Measurements from ENCODE around the gene BRD4. TPM values are rescaled to one million over a fixed set of nuclear protein-coding genes. Genes with fewer than 3 reads are reported as not detected.
A peak's percentile ranks its signal among the peaks of the same experiment; 100 is the strongest.

Gene BRD4
- total RNA-seq, 4 donors from 2014 or later, result 39.5 to 87.9 (median 61.2) TPM

DNA sequence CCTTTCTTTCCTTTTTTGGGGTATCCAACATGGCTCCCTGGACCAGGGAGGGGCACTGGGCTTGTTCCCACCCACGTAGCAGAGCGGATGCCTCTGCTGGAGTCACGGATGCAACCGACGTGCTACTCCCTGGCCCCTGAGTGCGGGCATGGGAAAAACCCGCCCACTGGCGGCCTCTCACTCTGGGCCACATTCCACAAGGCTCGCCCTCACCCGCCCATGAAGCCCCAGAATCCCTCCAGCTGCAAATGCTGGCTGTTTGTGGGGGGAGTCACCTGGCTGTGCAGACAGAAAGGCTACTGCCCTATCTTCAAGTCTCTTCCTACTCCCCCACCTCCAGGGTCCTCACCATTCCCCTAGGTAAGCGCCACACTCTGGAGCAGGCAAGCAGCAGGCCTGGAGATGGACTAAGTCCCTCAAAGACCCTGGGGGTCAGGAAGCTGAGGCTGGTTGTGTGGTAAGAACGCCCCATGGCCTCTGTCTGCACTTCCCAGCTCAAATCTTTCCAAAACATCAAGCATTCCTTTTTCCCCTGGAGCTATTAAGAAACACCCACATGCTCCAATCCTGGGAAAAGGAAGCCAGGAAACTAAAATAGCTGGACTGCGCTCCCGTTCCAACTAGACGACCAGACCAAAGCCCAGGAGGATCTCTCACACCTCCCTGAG lies 82.2 kb downstream of the BRD4 start:
- peaks cover 0 to 27% (median 16%) of the 10 kb centered on the region in 4 donors for H3K36me3 ChIP-seq
- intact Hi-C loops (cut with DNase I; ENCODE audit: low total_unique reads), result loop anchor here (5.0 to 10.0 kb wide), 2 partner anchors 75 to 307 kb away; no protein-coding TSS in a partner anchor

DNA sequence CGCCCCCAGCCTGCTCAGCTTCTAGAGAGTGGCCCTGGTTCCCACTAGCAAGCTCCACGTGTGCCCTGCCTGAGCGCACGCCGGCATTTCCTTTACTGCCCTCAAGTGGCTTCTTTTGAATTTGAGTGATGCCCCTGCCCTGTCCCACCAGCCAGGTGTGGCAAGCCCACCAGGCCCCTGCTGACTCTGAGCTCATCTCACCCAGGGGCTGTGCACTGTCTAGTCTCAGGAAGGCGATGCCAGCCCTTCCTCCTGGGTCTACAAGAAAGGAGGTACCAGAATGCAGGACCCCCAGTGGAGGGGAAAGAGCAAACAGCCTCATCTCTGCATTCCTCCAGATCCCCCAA lies 82.8 kb downstream of the BRD4 start:
- DNase-seq, result no peak
- peaks cover 0 to 22% (median 13%) of the 10 kb centered on the region in 4 donors for H3K36me3 ChIP-seq
- no peaks in the 10 kb centered on the region for H3K27me3 ChIP-seq
- H3K27ac ChIP-seq, result peak overlapping the region; percentile 82 to 90 (median 83)
- WGBS, 2 donors (ENCODE audit: low coverage in 1 of 2), result 63 to 100% methylated on average over 1 to 6 of the region's 6 CpGs
- intact Hi-C loops (cut with DNase I; ENCODE audit: low total_unique reads), result no loop called here
- H3K4me1 ChIP-seq, result peaks cover 42 to 59% (median 52%) of the 10 kb centered on the region in 4 donors
- no peaks in the 10 kb centered on the region for H3K9me3 ChIP-seq
- in situ Hi-C loops (cut with MboI; ENCODE audit: low pct_ligation_motif_present in 1 of 4, low pct_unique_long_range_greater_than_20kb in 1 of 4, low sequenced_read_pairs in 3 of 4), result no loop called here
- H3K4me3 ChIP-seq, result no peak overlapping the region
- TF ChIP-seq POLR2A (IDR thresholded peaks at IDR 0.05), result no peak
- no peak for TF ChIP-seq POLR2AphosphoS5 (IDR thresholded peaks at IDR 0.05)
- TF ChIP-seq, protein P1, sequence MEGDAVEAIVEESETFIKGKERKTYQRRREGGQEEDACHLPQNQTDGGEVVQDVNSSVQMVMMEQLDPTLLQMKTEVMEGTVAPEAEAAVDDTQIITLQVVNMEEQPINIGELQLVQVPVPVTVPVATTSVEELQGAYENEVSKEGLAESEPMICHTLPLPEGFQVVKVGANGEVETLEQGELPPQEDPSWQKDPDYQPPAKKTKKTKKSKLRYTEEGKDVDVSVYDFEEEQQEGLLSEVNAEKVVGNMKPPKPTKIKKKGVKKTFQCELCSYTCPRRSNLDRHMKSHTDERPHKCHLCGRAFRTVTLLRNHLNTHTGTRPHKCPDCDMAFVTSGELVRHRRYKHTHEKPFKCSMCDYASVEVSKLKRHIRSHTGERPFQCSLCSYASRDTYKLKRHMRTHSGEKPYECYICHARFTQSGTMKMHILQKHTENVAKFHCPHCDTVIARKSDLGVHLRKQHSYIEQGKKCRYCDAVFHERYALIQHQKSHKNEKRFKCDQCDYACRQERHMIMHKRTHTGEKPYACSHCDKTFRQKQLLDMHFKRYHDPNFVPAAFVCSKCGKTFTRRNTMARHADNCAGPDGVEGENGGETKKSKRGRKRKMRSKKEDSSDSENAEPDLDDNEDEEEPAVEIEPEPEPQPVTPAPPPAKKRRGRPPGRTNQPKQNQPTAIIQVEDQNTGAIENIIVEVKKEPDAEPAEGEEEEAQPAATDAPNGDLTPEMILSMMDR (IDR thresholded peaks at IDR 0.05), result no peak
- TF ChIP-seq EP300 (IDR thresholded peaks at IDR 0.05; ENCODE audit: low read depth), result no peak

More for the DNA sequence above, 82.2 kb downstream of the BRD4 start:
- Histone ChIP-seq H3K4me3 (no peak overlapping the region), H3K27ac (peak overlapping the region; percentile 82 to 90 (median 83)), H3K4me1 (peaks cover 42 to 59% (median 52%) of the 10 kb centered on the region in 4 donors), H3K27me3 (no peaks in the 10 kb centered on the region), H3K9me3 (no peaks in the 10 kb centered on the region)
- 57% methylated on average over 15 of the region's 15 CpGs; no CpG with 5 or more reads in 1 of the 2 donors for WGBS, 2 donors (ENCODE audit: low coverage in 1 of 2)
- in situ Hi-C loops (cut with MboI; ENCODE audit: low pct_ligation_motif_present in 1 of 4, low pct_unique_long_range_greater_than_20kb in 1 of 4, low sequenced_read_pairs in 3 of 4), result loop anchor here in 1 of 4 donors (25.0 kb wide), 1 partner anchor 187 kb away; the partner anchor contains the start of gene WIZ
- DNase-seq, result no peak
- TF ChIP-seq, protein P1 (IDR thresholded peaks at IDR 0.05), result no peak
- TF ChIP-seq POLR2AphosphoS5 (IDR thresholded peaks at IDR 0.05), result peak in 1 of 3 donors; percentile 12

- H3K4me3 ChIP-seq, result no peak overlapping the region
- no peaks in the 10 kb centered on the region for H3K9me3 ChIP-seq
- no peak for TF ChIP-seq POLR2A (IDR thresholded peaks at IDR 0.05)
- TF ChIP-seq POLR2AphosphoS5 (IDR thresholded peaks at IDR 0.05), result peak in 2 of 3 donors; percentile 10 to 20
- peak; percentile 5 for TF ChIP-seq EP300 (IDR thresholded peaks at IDR 0.05; ENCODE audit: low read depth)
- TF ChIP-seq, protein P1 (IDR thresholded peaks at IDR 0.05), result no peak
- peaks cover 0 to 16% (median 10%) of the 10 kb centered on the region in 4 donors for H3K36me3 ChIP-seq
- H3K4me1 ChIP-seq, result peaks cover 42 to 59% (median 52%) of the 10 kb centered on the region in 4 donors
- H3K27me3 ChIP-seq, result no peaks in the 10 kb centered on the region
- in situ Hi-C loops (cut with MboI; ENCODE audit: low pct_ligation_motif_present in 1 of 4, low pct_unique_long_range_greater_than_20kb in 1 of 4, low sequenced_read_pairs in 3 of 4), result no loop called here
- peak; percentile 74 for DNase-seq
- WGBS, 2 donors (ENCODE audit: low coverage in 1 of 2), result 43 to 53% methylated on average over 3 to 19 of the region's 19 CpGs
- peak overlapping the region; percentile 82 to 90 (median 83) for H3K27ac ChIP-seq
- intact Hi-C loops (cut with DNase I; ENCODE audit: low total_unique reads), result no loop called here
Observed at GRCh38 chr19:15248648-15249527, 83.5 kb downstream of the BRD4 start.

DNA sequence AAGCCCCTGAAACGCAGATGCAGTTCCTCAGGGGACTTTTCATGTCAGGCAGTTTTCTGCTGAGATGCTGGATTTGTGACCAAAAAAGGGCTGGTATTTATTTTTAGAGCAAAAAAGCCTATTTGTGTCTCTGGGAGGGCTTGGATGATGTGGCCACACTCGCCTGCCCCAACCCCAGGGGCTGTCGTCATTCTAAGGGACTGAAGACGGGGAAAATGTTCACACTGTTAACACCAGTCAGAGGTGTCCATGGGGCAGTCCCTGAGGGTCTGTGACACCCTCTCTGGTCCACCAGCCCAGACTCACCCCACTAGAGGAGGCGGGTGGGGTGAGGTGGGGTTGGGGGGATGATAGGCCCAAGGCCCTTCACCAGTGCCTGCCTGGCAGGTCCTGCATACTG lies 84.2 kb downstream of the BRD4 start:
- in situ Hi-C loops (cut with MboI; ENCODE audit: low pct_ligation_motif_present in 1 of 4, low pct_unique_long_range_greater_than_20kb in 1 of 4, low sequenced_read_pairs in 3 of 4) (no loop called here), intact Hi-C loops (cut with DNase I; ENCODE audit: low total_unique reads) (no loop called here)
- peaks cover 42 to 59% (median 52%) of the 10 kb centered on the region in 4 donors for H3K4me1 ChIP-seq
- peak overlapping the region; percentile 82 to 90 (median 83) for H3K27ac ChIP-seq
- WGBS, 2 donors (ENCODE audit: low coverage in 1 of 2), result 67 to 84% methylated on average over 1 to 5 of the region's 5 CpGs
- TF ChIP-seq POLR2AphosphoS5 (IDR thresholded peaks at IDR 0.05) (no peak), POLR2A (IDR thresholded peaks at IDR 0.05) (no peak), EP300 (IDR thresholded peaks at IDR 0.05; ENCODE audit: low read depth) (no peak)
- TF ChIP-seq, protein P1 (IDR thresholded peaks at IDR 0.05), result no peak
- peaks cover 0 to 8% (median 4%) of the 10 kb centered on the region in 4 donors for H3K36me3 ChIP-seq
- no peaks in the 10 kb centered on the region for H3K9me3 ChIP-seq
- no peak for DNase-seq
- no peaks in the 10 kb centered on the region for H3K27me3 ChIP-seq
- H3K4me3 ChIP-seq, result no peak overlapping the region
